Brain microvascular endothelial cell (primary cell): ENCODE measurements around the gene KRTAP10-1.

Experiments used
- DNase-seq: peaks from one replicate; pipeline ENCODE4 v3.0.0-alpha.2; 2020
- H3K27ac ChIP-seq: fragments of 250-450 bp; sonication (Bioruptor Pico); 2 replicates; pipeline ENCODE4 v1.5.1; 2020; ENCODE audit warnings: mild to moderate bottlenecking, moderate library complexity
- H3K27me3 ChIP-seq: fragments of 250-450 bp; sonication (Bioruptor Pico); replicated peaks from 2 replicates; pipeline ENCODE4 v1.5.1; 2020; ENCODE audit warnings: mild to moderate bottlenecking
- H3K36me3 ChIP-seq: fragments of 250-450 bp; sonication (Bioruptor Pico); replicated peaks from 2 replicates; pipeline ENCODE4 v1.5.1; 2020; ENCODE audit warnings: mild to moderate bottlenecking
- H3K4me3 ChIP-seq: 2 replicates; pipeline ENCODE4 v1.5.1; 2011; ENCODE audit warnings: low read depth, mild to moderate bottlenecking, control low read depth, low read length, moderate library complexity
- in situ Hi-C: cut with HindIII; loops from 2 replicates; pipeline ENCODE4 v1.10.0; 2017; ENCODE audit warnings: low sequenced_read_pairs, low pct_ligation_motif_present
- TF ChIP-seq, protein P1 (sequence below): IDR thresholded peaks from 2 replicates; pipeline ENCODE4 v1.5.1; 2011; ENCODE audit warnings: low read depth, mild to moderate bottlenecking, moderate library complexity, low read length, control low read depth, inconsistent platforms; ENCODE audit errors: missing control alignments

KRTAP10-1 gene

DNA sequence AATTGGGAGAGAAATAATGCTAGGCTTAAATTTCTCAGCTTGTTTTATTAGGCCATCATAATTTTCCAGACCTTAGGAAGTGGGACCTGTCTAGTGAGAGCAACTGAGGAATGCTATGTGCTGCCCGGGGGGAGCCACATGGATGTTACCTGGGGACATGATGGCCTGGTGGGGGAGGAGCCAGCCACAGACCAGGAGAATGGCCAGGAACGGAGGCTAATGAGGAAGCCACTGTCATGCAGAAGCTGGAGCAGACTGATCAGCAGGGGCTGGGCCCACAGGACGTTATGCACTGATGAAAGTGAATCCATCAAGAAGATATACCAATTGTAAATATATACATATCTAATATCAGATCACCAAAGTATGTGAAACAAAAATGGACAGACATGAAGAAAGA, 4.6 kb upstream of the KRTAP10-1 start:
- Histone ChIP-seq H3K4me3 (no peak overlapping the region), H3K27me3 (peaks cover 6% of the 10 kb centered on the region), H3K36me3 (no peaks in the 10 kb centered on the region), H3K27ac (no peak overlapping the region)
- in situ Hi-C loops = no loop called here
- no peak for DNase-seq
- TF ChIP-seq, protein P1, sequence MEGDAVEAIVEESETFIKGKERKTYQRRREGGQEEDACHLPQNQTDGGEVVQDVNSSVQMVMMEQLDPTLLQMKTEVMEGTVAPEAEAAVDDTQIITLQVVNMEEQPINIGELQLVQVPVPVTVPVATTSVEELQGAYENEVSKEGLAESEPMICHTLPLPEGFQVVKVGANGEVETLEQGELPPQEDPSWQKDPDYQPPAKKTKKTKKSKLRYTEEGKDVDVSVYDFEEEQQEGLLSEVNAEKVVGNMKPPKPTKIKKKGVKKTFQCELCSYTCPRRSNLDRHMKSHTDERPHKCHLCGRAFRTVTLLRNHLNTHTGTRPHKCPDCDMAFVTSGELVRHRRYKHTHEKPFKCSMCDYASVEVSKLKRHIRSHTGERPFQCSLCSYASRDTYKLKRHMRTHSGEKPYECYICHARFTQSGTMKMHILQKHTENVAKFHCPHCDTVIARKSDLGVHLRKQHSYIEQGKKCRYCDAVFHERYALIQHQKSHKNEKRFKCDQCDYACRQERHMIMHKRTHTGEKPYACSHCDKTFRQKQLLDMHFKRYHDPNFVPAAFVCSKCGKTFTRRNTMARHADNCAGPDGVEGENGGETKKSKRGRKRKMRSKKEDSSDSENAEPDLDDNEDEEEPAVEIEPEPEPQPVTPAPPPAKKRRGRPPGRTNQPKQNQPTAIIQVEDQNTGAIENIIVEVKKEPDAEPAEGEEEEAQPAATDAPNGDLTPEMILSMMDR = no peak

DNA sequence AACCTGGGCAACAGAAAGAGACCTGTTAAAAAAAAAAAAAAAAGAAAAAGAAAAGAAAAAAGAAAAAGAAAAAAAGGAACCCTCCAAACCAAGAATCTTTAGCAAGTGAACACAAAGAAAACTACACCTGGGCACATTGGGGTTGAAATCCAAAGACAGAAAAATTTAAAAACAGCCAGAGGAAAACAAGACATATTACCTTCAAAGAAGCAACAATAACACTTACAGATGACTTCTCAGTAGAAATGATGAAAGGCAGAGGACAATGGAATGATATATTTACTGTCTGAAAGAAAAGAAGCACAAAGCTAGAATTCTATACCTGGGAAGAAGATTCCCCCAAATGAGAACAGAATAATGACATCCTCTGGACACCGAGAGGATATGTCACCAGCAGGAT, 2.7 kb upstream of the KRTAP10-1 start:
- Histone ChIP-seq H3K27me3 (no peaks in the 10 kb centered on the region), H3K4me3 (no peak overlapping the region), H3K36me3 (no peaks in the 10 kb centered on the region), H3K27ac (no peak overlapping the region)
- in situ Hi-C loops = no loop called here
- no peak for DNase-seq
- TF ChIP-seq, protein P1 = no peak

DNA sequence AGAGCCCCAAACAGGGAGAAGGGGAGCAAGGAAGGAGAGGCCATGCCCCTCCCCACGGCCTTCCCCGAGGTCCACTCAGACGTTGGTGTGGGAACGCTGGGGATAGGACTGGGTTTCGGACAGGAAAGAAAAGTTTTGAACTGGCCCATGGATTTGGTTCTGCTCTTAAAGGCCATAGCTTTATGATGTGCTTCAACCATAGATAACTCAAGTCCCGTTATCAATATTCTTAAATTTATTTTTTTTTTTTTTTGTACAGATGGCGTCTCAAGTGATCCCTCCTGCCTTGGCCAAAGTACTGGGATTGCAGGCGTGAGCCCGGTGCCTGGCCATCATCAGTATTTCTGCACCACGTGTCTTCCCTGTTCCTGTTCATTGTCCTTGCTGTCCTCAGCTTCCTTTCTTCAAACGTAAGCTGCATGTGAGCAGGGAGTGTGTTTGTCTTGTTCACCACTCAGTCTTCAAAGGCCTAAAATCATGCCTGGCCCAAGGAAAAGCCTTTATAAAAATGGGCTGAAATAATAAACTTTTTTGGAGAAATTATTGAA, 820 bp upstream of the KRTAP10-1 start:
- TF ChIP-seq, protein P1 = no peak
- no peak for DNase-seq
- in situ Hi-C loops = no loop called here
- no peaks in the 10 kb centered on the region for H3K36me3 ChIP-seq
- H3K4me3 ChIP-seq = no peak overlapping the region
- H3K27ac ChIP-seq = no peak overlapping the region
- H3K27me3 ChIP-seq = no peaks in the 10 kb centered on the region

DNA sequence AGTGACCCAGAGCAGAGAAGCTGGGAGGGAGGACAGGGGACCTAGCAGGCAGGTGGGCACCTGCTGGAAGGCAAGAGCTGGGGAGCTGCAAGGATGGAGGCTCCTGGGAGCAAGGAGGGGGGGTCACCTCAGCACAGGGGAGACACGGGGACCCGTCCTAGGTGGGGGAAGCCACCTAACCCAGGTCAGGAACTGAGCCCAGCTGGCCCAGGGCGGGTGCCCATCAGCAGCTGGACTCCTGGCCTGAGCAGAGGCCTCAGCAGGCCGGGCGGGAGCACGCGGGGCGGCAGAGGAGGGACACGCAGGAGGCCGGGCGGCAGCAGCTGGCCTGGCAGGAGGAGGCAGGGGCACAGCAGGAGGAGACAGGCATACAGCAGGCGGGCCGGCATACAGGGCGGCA, 949 bp downstream of the KRTAP10-1 start:
- H3K4me3 ChIP-seq = no peak overlapping the region
- in situ Hi-C loops = no loop called here
- DNase-seq = no peak
- H3K27ac ChIP-seq = no peak overlapping the region
- H3K27me3 ChIP-seq = no peaks in the 10 kb centered on the region
- TF ChIP-seq, protein P1 = no peak
- H3K36me3 ChIP-seq = no peaks in the 10 kb centered on the region

DNA sequence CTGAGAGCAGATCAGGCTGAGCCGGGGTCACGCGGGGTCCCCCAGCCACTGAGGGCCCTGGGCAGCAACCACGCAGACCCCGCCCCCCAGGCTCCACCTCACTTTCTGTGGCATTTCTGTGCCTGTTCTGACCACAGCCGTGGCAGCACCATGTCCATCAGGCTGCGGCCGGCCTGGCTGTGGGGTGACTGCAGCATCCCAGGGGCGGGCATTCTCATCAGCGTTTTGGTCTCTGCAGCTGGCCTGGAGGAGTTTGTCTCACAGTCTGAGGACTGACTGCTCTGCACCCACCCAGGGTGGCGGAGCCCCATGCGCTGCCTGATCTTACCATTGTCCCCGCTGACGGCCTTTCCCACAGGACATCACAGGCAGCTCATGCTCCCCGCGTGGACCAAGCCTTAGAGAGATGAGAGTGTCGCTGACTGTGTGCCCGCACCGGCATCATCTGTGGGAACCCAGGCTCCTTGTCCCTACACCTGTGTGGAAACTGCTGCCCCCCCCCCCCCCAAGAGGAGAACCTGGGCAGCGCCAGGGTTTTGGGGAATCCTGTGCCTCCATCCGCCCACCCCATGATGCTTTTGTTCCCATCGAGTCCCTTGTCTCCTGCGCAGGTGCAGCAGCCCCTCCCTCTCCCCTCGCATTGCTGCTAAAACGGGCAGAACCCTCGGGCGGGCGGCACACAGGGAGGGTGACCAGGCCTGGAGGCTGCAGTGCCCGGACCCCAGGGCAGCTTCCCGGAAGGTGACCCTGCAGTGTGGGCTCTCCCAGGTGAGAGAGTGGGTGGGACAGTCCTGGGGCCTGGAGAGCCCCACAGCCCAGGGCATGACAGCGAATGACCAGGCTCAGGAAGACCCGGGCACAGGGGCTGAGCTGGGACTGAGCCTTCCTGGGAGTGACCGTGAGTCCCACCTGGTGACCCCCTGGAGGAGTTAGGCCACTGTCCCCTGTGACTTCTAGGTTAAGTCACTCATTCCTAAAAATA, 1.8 kb downstream of the KRTAP10-1 start:
- no peak for DNase-seq
- Histone ChIP-seq H3K4me3 (no peak overlapping the region), H3K36me3 (no peaks in the 10 kb centered on the region), H3K27ac (no peak overlapping the region), H3K27me3 (no peaks in the 10 kb centered on the region)
- TF ChIP-seq, protein P1 = no peak
- in situ Hi-C loops = no loop called here

DNA sequence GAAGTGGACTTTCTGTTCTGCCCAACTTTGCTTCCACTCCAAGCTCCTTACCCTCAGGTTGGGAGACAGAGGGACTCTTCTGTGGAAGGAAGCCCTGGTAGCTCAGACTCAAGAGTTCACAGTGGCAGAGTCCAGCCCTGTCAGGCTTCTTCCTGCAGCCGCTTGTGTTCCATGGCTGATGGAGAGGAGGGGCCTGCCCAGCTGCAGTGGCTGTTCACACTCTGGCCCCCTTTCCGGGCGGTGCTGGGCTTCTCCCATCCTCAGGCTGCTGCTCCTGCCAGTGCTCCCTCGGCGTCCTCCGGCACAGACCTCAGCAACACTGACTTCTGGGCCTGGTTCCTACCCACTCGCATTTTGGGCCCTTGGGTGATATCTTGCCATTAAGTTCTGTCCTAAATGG, 4.0 kb downstream of the KRTAP10-1 start:
- H3K4me3 ChIP-seq = no peak overlapping the region
- in situ Hi-C loops = no loop called here
- no peaks in the 10 kb centered on the region for H3K36me3 ChIP-seq
- TF ChIP-seq, protein P1 = no peak
- H3K27ac ChIP-seq = no peak overlapping the region
- DNase-seq = no peak
- H3K27me3 ChIP-seq = no peaks in the 10 kb centered on the region
